ENCODE data around the gene SPATA46.
"Not testable (repeated sequence)": the region's sequence is repeated elsewhere in the genome, so short reads cannot be mapped to it uniquely, and the experiment has no call there.

Gene SPATA46

GRCh38 chr1:162376691-162377090 lies at the start of gene SPATA46:
Gene SPATA46, minus strand, starts transcription at chr1:162376854. Its CDS starts 64 bp downstream, at chr1:162376790.
- Histone ChIP-seq H3K9me3 (ENCODE audit: control insufficient read depth, insufficient read depth, low read length) (no peaks in the 10 kb centered on the region), H3K9ac (ENCODE audit: low read depth, low read length) (no peak within 1 kb of the TSS), H3K4me1 (ENCODE audit: insufficient read depth, low read length) (no peaks in the 10 kb centered on the region), H3K36me3 (ENCODE audit: insufficient read depth, low read length) (no peaks in the 10 kb centered on the region)

GRCh38 chr1:162422662-162423375 lies 46.2 kb upstream of the SPATA46 start:
- Histone ChIP-seq H3K4me1 (ENCODE audit: insufficient read depth, low read length) (no peaks in the 10 kb centered on the region), H3K9ac (ENCODE audit: low read depth, low read length) (no peak overlapping the region), H3K36me3 (ENCODE audit: insufficient read depth, low read length) (no peaks in the 10 kb centered on the region), H3K9me3 (ENCODE audit: control insufficient read depth, insufficient read depth, low read length) (no peaks in the 10 kb centered on the region)

DNA sequence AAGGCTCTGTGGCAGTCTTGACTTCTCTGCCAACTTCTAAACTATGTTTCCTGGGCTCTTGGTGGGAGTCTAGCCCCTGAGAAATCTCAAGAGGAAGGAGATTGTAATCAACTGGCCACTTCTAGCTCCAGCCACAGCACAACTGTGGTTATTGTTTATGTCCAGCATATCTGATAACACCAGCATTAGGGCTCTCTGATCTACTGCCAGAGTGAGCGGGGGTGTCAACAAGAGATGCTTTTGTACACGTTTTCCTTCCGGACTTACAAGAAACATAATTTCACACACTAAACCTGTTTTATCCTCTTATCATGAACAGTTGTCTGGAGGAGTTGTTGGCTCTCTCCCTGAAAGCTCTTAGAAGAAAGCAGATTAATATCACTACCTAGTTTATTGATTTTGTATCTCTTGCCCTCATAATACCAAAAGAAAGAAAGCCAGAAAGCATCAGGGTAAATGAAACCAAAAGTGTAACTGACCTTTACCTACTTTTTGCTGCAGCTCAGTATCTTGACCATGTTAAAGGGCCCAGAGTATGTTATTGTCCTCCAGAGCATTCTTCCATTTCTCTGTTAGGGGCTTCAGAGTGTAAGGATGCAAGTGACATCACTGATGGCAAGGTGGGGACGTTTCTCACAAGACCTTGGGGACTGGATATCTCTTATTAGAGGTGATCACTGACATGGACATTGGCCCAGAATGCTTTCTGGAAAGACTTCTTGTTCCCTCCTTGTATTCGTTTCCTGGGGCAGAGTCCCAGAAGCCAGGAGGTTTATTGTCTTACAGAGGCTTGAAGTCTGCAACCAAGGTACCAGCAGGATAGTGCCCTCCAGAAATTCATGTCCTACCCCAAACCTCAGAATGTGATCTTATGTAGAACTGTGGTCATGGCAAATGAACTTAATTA lies 44.9 kb upstream of the SPATA46 start:
- Histone ChIP-seq H3K9ac (ENCODE audit: low read depth, low read length) (no peak overlapping the region), H3K4me1 (ENCODE audit: insufficient read depth, low read length) (no peaks in the 10 kb centered on the region), H3K36me3 (ENCODE audit: insufficient read depth, low read length) (no peaks in the 10 kb centered on the region), H3K9me3 (ENCODE audit: control insufficient read depth, insufficient read depth, low read length) (no peaks in the 10 kb centered on the region)

DNA sequence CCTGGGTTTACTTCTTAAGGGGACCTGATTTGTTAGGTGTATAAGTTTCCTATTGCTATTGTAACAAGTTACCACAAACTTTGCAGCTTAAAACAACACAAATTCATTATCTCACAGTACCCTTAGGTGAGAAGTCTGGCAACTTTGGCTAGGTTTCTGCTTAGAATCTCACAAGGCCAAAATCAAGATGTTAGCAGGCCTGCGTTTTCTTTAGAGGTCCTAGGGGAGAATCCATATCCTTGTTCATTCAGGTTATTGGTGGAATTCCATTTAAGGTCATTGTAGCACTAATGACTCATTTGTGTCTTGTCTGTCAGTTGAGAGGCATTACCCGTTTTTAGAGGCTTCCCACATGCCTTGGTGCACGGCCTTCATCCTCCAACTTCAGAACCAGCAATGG lies 43.5 kb upstream of the SPATA46 start:
- H3K4me1 ChIP-seq (ENCODE audit: insufficient read depth, low read length) = no peaks in the 10 kb centered on the region
- no peaks in the 10 kb centered on the region for H3K9me3 ChIP-seq (ENCODE audit: control insufficient read depth, insufficient read depth, low read length)
- no peaks in the 10 kb centered on the region for H3K36me3 ChIP-seq (ENCODE audit: insufficient read depth, low read length)
- H3K9ac ChIP-seq (ENCODE audit: low read depth, low read length) = no peak overlapping the region

DNA sequence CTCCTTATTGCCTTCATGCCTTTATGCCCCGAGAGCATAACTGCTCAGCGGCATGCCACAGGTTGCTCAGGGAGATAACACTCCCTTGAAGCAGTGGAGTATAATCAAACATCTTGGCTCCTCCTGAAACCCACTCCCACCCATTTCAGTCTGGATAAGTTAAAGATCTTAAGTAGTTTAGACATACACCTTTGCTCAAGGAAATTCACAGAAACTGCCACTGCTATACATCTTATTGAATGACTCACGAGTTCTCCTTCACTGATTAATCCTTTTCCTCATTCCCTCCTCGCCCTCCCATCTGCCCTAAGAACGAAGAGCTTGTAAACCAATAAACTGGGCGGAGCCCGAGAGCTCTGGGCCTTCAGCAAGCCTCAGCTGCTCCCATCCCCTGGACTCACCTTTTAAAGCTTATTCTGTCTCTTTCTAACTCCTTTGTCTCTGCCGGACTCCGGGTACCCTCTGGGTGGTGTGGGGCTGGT lies 42.8 kb upstream of the SPATA46 start:
- H3K4me1 ChIP-seq (ENCODE audit: insufficient read depth, low read length); H3K9me3 ChIP-seq (ENCODE audit: control insufficient read depth, insufficient read depth, low read length); H3K36me3 ChIP-seq (ENCODE audit: insufficient read depth, low read length); H3K9ac ChIP-seq (ENCODE audit: low read depth, low read length): not testable (repeated sequence)

DNA sequence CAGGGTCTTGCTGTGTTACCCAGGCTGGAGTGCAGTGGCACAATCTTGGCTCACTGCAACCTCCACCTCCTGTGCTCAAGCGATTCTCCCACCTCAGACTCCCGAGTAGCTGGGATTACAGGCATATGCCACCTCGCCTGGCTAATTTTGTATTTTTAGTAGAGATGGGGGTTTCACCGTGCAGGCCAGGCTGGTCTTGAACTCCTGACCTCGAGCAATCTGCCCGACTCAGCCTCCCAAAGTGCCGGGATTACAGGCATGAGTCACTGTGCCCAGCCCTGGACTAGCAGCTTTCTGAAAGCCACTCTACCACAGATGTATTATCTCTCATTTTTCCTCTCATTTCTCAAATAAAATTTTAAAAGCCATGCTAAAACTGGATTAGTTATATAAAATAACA lies 41.9 kb upstream of the SPATA46 start:
- not testable (repeated sequence) for H3K36me3 ChIP-seq (ENCODE audit: insufficient read depth, low read length); H3K9ac ChIP-seq (ENCODE audit: low read depth, low read length); H3K4me1 ChIP-seq (ENCODE audit: insufficient read depth, low read length); H3K9me3 ChIP-seq (ENCODE audit: control insufficient read depth, insufficient read depth, low read length)

DNA sequence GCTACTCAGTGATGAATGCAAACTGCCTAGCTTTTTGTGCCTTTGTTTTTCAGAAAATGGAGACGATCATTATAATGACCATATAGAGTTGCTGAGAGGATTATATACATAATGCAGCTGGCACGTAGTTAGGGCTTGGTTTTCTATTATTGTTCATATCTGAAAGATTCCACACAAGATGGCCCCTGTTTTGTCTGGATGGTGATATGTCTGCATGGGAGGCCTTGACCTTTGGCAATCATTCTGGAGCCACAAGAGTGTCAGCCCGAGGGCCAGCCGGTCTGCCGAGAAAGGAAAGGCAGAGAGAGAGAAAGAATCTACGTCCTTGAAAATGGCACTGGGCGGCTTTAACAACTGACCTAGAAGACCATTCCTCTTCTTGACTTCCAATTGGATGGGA lies 41.0 kb upstream of the SPATA46 start:
- Histone ChIP-seq H3K9me3 (ENCODE audit: control insufficient read depth, insufficient read depth, low read length) (no peaks in the 10 kb centered on the region; the same call in 1 of the 2 replicates), H3K4me1 (ENCODE audit: insufficient read depth, low read length) (no peaks in the 10 kb centered on the region; the same call in 1 of the 2 replicates), H3K36me3 (ENCODE audit: insufficient read depth, low read length) (no peaks in the 10 kb centered on the region), H3K9ac (ENCODE audit: low read depth, low read length) (no peak overlapping the region)

- Histone ChIP-seq H3K4me1 (ENCODE audit: insufficient read depth, low read length) (no peaks in the 10 kb centered on the region; the same call in 1 of the 2 replicates), H3K9me3 (ENCODE audit: control insufficient read depth, insufficient read depth, low read length) (no peaks in the 10 kb centered on the region; the same call in 1 of the 2 replicates), H3K9ac (ENCODE audit: low read depth, low read length) (no peak overlapping the region), H3K36me3 (ENCODE audit: insufficient read depth, low read length) (no peaks in the 10 kb centered on the region)
Observed at GRCh38 chr1:162416909-162417308, 40.3 kb upstream of the SPATA46 start.

GRCh38 chr1:162416215-162416614 lies 39.6 kb upstream of the SPATA46 start:
- no peaks in the 10 kb centered on the region; the same call in 1 of the 2 replicates for H3K9me3 ChIP-seq (ENCODE audit: control insufficient read depth, insufficient read depth, low read length)
- no peaks in the 10 kb centered on the region for H3K36me3 ChIP-seq (ENCODE audit: insufficient read depth, low read length)

DNA sequence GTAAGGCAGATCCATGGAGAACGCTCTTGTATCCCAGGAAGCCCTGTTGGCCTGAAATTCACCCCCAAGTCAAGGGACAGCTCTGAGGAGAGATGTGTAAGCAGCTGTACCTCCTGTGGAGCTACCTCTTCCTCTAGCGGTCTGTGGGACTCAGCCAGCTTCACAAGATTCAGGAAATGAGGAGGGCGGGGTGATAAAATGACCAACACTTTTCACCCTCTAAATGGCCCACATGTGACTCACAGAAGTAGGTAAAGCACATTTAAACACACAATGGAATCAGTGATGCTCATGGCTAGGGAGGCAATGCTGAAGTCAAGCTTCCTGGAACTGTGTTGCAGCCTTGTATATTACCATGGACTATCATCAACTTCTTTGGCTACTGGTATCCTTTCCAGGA lies 35.3 kb upstream of the SPATA46 start, which contains the start of gene SH2D1B:
SH2D1B (minus strand) TSS at position 135 of the 400 bp plus-strand sequence; CDS start at position 15, 120 bp downstream.
- H3K4me1 ChIP-seq (ENCODE audit: insufficient read depth, low read length) = no peaks in the 10 kb centered on the region; the same call in 1 of the 2 replicates
- H3K9me3 ChIP-seq (ENCODE audit: control insufficient read depth, insufficient read depth, low read length) = no peaks in the 10 kb centered on the region; the same call in 1 of the 2 replicates
- no peak within 1 kb of the TSS for H3K9ac ChIP-seq (ENCODE audit: low read depth, low read length)
- H3K36me3 ChIP-seq (ENCODE audit: insufficient read depth, low read length) = no peaks in the 10 kb centered on the region

More at GRCh38 chr1:162416215-162416614, 39.6 kb upstream of the SPATA46 start:
- H3K9ac ChIP-seq (ENCODE audit: low read depth, low read length) = no peak overlapping the region
- H3K4me1 ChIP-seq (ENCODE audit: insufficient read depth, low read length) = no peaks in the 10 kb centered on the region; the same call in 1 of the 2 replicates

- Histone ChIP-seq H3K9ac (ENCODE audit: low read depth, low read length) (no peak overlapping the region), H3K36me3 (ENCODE audit: insufficient read depth, low read length) (no peaks in the 10 kb centered on the region), H3K4me1 (ENCODE audit: insufficient read depth, low read length) (no peaks in the 10 kb centered on the region), H3K9me3 (ENCODE audit: control insufficient read depth, insufficient read depth, low read length) (no peaks in the 10 kb centered on the region)
Observed at GRCh38 chr1:162407539-162407938, 30.9 kb upstream of the SPATA46 start.

DNA sequence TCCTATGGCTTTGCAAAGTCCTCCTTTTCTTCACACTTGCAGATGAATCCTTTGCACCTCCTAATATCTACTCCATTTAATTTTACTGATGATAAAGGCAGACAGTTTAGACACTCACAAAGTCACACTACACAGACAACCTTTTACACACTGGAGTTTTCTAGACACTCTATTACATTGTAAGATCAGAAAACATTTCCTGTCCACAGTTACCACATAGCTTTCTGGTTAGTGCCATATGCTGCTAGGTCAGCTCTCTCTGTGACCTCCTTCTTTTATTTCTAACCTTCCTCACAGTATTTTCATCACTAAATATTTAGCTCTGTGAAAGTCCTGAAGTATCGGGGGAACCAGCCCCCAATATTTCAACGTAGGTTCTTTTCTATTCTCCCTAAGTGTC lies 30.2 kb upstream of the SPATA46 start:
- H3K4me1 ChIP-seq (ENCODE audit: insufficient read depth, low read length) = no peaks in the 10 kb centered on the region
- H3K9me3 ChIP-seq (ENCODE audit: control insufficient read depth, insufficient read depth, low read length) = no peaks in the 10 kb centered on the region
- H3K36me3 ChIP-seq (ENCODE audit: insufficient read depth, low read length) = no peaks in the 10 kb centered on the region
- H3K9ac ChIP-seq (ENCODE audit: low read depth, low read length) = no peak overlapping the region

DNA sequence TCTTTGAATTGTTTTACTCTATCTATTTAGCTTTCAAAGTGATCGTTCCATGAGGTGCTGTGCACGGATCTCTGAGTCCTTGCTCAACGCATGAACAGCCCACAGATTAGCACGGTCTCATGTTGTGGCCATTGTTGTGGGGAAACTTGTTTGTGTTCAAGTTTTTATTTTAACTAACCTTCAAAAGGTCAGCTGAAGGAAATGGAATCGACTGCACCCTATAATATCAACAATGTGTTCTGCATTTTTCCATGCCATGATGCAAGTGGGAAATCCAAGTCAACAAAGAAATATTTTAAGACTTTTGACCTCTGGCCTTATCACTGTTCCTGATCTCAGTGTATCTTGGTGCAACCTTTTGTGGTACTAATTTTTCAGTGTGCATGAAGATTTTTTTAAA lies 29.1 kb upstream of the SPATA46 start:
- H3K9ac ChIP-seq (ENCODE audit: low read depth, low read length) = no peak overlapping the region

DNA sequence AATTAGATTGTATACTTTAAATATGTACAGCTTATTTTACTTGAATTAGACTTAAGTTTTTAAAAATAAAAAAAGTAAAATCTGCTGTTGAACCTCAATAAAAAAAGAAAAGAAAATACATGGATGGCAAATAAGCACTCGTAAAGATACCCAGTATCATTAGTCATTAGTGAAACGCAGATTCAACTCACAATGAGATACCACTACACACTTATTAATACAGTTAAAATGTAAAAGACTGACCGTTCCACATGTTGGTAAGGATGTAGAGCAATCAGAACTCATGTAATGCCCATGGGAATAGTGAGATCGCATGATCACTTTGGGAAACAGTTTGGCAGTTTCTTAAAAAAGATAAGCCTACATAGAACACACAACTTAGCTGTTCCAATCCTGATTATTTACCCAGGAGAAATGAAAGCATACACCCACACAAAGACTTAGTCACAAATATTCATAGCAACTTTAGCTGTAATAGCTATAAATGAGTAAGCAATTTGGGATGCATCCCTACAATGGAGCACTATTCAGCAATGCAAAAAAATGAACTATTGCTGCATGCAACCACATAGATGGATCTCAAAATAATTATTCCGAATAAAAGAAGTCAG lies 28.0 kb upstream of the SPATA46 start:
- no peaks in the 10 kb centered on the region for H3K9me3 ChIP-seq (ENCODE audit: control insufficient read depth, insufficient read depth, low read length)
- no peak overlapping the region for H3K9ac ChIP-seq (ENCODE audit: low read depth, low read length)
- H3K4me1 ChIP-seq (ENCODE audit: insufficient read depth, low read length) = 0 out of 2 replicates have a peak, but pooled peaks cover under 1% of the 10 kb centered on the region
- H3K36me3 ChIP-seq (ENCODE audit: insufficient read depth, low read length) = no peaks in the 10 kb centered on the region

More for the DNA sequence above, 29.1 kb upstream of the SPATA46 start:
- Histone ChIP-seq H3K9me3 (ENCODE audit: control insufficient read depth, insufficient read depth, low read length) (no peaks in the 10 kb centered on the region), H3K4me1 (ENCODE audit: insufficient read depth, low read length) (no peaks in the 10 kb centered on the region), H3K36me3 (ENCODE audit: insufficient read depth, low read length) (no peaks in the 10 kb centered on the region)
